ENCODE data around the gene MDC1. TPM values are rescaled to one million over a fixed set of nuclear protein-coding genes. Genes with fewer than 3 reads are reported as not detected.

The MDC1 gene
- total and polyA plus RNA-seq, 10 donors, result 7.8 to 47.7 (median 22.1) TPM

DNA sequence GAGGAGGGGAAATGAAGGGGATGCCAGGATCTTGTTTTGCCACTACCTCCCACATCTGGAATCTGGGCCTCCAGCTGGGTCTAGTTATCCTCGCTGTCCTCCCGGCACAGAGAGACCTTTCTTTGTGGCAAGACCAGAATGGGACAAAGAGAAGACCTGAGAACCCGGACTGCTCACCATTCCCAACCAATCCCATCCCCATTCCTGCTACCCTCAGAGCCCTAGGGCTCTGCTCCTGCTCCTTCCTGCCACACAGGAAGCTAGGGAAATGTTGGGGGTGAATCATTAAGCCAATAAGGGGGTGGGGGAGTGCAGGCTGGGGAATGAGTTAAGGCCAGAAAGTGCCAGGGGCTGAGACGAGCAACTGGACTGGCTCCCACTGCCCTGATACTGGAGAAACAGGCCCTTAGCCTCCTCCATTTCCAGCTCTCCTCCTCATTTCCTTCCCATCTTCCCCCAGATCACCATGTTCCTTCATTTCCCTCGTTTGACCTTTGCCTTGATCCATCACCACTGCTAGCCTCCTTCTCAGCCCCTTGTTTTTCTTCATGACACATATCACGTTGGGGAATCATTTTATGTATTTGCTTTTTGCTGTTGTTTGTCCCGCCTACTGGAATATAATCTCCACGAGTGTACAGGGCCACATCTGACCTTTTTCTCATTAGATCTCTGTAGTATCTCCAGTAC, 31.9 kb upstream of the MDC1 start:
- intact Hi-C loops (cut with DNase I; ENCODE audit: low total_unique reads), result loop anchor here (5.0 to 10.0 kb wide), 2 partner anchors 128 to 336 kb away; no protein-coding TSS in a partner anchor
- no peak overlapping the region for H3K4me3 ChIP-seq
- TF ChIP-seq POLR2A (IDR thresholded peaks at IDR 0.05), result no peak
- TF ChIP-seq POLR2AphosphoS5 (IDR thresholded peaks at IDR 0.05), result peak in 1 of 3 donors; percentile 10

DNA sequence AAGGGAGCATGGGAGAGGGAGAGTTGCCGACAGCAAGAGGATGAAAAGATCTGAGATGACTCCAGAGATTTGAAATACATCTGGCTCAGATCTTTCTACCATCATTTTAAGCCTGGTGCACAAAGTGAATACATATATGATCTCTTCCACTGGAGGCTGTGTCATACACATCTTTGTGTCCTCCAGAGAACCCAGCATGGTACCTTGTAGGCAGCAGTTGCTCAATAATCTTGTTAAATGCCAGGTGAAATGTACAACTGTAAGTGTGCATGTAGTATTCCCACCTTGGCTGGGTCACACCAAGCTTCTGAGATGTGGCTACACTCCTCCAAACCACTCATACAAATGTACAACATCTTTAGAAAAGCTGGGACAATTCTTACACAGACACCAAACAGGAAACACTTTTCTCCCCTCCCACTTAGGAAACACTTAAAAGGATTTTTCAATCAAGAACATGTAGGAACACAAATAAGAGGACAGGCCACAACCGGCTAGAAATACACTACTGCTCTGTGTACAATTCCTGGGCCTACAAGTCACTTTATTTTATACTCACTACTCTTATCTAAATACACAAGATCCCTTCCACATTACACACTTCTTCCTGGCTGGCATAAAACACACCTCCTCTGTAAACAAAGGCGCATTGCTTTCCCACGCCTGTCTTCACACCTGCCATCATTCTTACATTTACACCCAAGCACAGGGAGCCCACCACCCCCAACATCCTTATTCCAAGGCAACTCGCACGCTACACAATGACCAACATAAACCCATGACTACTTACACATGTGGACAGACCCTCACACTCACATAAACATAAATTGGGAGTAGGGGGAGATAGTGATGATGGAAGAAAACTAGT, 31.1 kb upstream of the MDC1 start:
- Histone ChIP-seq H3K36me3 (no peaks in the 10 kb centered on the region), H3K27me3 (replicated peaks in 1 of 7) (no peaks in the 10 kb centered on the region), H3K4me3 (no peak overlapping the region), H3K27ac (peak overlapping the region in 7 of 8 donors; percentile 29 to 68 (median 57)), H3K4me1 (peaks cover 14 to 75% (median 24%) of the 10 kb centered on the region in 6 donors), H3K9me3 (no peaks in the 10 kb centered on the region)
- no peak for DNase-seq
- intact Hi-C loops (cut with DNase I; ENCODE audit: low total_unique reads), result loop anchor here (5.0 to 10.0 kb wide), 2 partner anchors 129 to 337 kb away; no protein-coding TSS in a partner anchor
- TF ChIP-seq POLR2AphosphoS5 (IDR thresholded peaks at IDR 0.05) (no peak), POLR2A (IDR thresholded peaks at IDR 0.05) (no peak), CTCF (IDR thresholded peaks at IDR 0.05 in 8 of 11, conservative IDR thresholded peaks at IDR 0.05 in 3 of 11) (no peak)
- WGBS, 5 donors, result 82 to 89% (median 84%) methylated on average over 6 of the region's 6 CpGs

More for the DNA sequence above, 31.9 kb upstream of the MDC1 start:
- H3K27ac ChIP-seq, result peak overlapping the region in 7 of 8 donors; percentile 29 to 68 (median 57)
- DNase-seq, result no peak
- H3K9me3 ChIP-seq, result no peaks in the 10 kb centered on the region
- H3K4me1 ChIP-seq, result peaks cover 10 to 67% (median 16%) of the 10 kb centered on the region in 6 donors
- WGBS, 5 donors, result 65 to 80% (median 75%) methylated on average over 8 of the region's 8 CpGs
- no peaks in the 10 kb centered on the region for H3K36me3 ChIP-seq
- H3K27me3 ChIP-seq (replicated peaks in 1 of 7), result no peaks in the 10 kb centered on the region

DNA sequence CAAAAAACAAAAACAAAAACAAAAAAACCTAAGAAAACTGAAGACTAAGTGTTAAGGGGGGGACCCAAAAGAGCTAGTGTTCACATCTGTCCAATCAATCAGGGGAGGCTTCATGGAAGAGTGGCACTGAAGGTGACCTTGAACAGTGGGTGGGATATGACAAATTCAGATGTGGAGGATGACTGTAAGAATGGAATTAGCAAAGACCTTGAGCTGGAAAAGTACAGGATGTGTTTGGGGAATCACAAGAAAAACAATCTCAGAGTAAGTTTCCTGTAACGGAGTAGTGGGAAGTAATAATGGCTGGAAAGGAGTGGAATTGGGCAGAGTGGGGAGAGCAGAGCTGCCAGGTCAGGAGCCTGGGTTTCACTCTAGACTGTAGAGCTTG, 30.2 kb upstream of the MDC1 start:
- 67 to 77% (median 75%) methylated on average over 1 of the region's 1 CpG for WGBS, 5 donors
- Histone ChIP-seq H3K27ac (peak overlapping the region in 7 of 8 donors; percentile 11 to 68 (median 51)), H3K4me3 (no peak overlapping the region), H3K27me3 (replicated peaks in 1 of 7) (no peaks in the 10 kb centered on the region), H3K4me1 (peaks cover 8 to 76% (median 26%) of the 10 kb centered on the region in 6 donors), H3K9me3 (no peaks in the 10 kb centered on the region), H3K36me3 (no peaks in the 10 kb centered on the region)
- intact Hi-C loops (cut with DNase I; ENCODE audit: low total_unique reads), result loop anchor here (5.0 to 10.0 kb wide), 2 partner anchors 130 to 338 kb away; no protein-coding TSS in a partner anchor
- DNase-seq, result no peak
- TF ChIP-seq POLR2A (IDR thresholded peaks at IDR 0.05) (no peak), POLR2AphosphoS5 (IDR thresholded peaks at IDR 0.05) (no peak), CTCF (IDR thresholded peaks at IDR 0.05 in 8 of 11, conservative IDR thresholded peaks at IDR 0.05 in 3 of 11) (no peak)

DNA sequence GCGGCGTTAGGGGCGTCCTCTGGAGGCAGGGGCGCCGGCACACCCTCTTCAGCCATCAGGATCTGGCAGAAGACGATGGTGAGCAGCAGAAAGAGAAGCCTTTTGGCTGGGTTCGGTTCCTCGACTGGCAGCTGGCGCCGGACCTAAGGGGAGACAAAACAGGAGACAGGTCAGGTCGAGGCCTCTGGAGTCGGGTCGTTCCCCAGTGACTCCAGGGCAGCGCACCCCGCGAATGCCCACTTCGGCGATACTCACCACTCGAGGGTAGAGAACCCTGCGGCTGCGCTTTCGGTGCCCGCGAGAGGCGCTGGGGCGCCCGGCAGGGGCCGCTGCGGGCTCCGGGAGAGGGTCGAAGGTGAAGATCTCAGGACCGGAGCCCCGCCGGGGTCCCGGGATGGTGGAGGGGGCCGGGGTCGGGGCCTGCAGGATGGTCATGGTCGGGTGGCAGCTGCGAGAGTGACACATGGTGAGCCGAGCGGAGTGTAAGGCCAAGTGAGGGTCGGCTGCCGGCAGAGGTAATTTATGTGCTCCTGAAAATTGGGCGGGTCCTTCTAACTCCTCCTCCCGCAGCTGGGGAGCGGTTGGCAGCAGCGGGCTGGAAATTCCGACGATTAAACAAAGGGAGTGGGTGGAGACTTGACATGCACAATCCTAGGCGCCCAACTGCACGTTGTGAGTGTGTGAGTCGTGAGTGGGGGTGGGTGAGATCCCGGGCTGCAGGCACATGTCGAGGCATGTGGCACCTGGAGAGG, 27.1 kb upstream of the MDC1 start, which contains the start of gene IER3:
TSS of gene IER3 (minus strand) at position 494 of the 752 bp plus-strand sequence. CDS start at position 465, 29 bp downstream.
- peaks cover 18 to 90% (median 53%) of the 10 kb centered on the region in 6 donors for H3K4me1 ChIP-seq
- intact Hi-C loops (cut with DNase I; ENCODE audit: low total_unique reads), result loop anchor here (5.0 to 10.0 kb wide), 2 partner anchors 78 to 341 kb away; no protein-coding TSS in a partner anchor
- H3K4me3 ChIP-seq, result peak within 1 kb of the TSS; percentile 74 to 94 (median 87)
- DNase-seq, result peak; percentile 95
- WGBS, 5 donors, result 0 to 1% (median 1%) methylated on average over 41 to 54 of the region's 54 CpGs
- peak within 1 kb of the TSS; percentile 89 to 98 (median 94) for H3K27ac ChIP-seq
- no peaks in the 10 kb centered on the region for H3K27me3 ChIP-seq (replicated peaks in 1 of 7)
- no peaks in the 10 kb centered on the region for H3K9me3 ChIP-seq
- peaks cover 5 to 24% (median 20%) of the 10 kb centered on the region in 6 donors for H3K36me3 ChIP-seq
- peak; percentile 20 to 87 (median 72) for TF ChIP-seq CTCF (IDR thresholded peaks at IDR 0.05 in 8 of 11, conservative IDR thresholded peaks at IDR 0.05 in 3 of 11)
- TF ChIP-seq POLR2AphosphoS5 (IDR thresholded peaks at IDR 0.05), result peak; percentile 89 to 93 (median 89)
- TF ChIP-seq POLR2A (IDR thresholded peaks at IDR 0.05), result peak in 1 of 3 donors; percentile 55

Measured in spleen (tissue), 11 donors.